Fibroblast of skin of left biceps (primary cell): ENCODE measurements around the gene ITGB3.

Source experiments
- DNase-seq, 2 experiments: peaks; one replicate each; pipeline ENCODE4 v3.0.0-alpha.2; 2013; ENCODE audit warnings: low read depth in 2 of 2

ITGB3 gene

GRCh38 chr17:47275245-47275984 lies 21.8 kb downstream of the ITGB3 start:
- peak; percentile 86 to 87 for DNase-seq

- DNase-seq, result no peak
Measured at GRCh38 chr17:47276444-47276843, 22.8 kb downstream of the ITGB3 start.

- peak; percentile 80 to 81 for DNase-seq
Measured at GRCh38 chr17:47276868-47277267, 23.2 kb downstream of the ITGB3 start.

GRCh38 chr17:47277921-47278320 lies 24.3 kb downstream of the ITGB3 start:
- no peak for DNase-seq

GRCh38 chr17:47278561-47278960 lies 24.9 kb downstream of the ITGB3 start:
- no peak for DNase-seq

- peak; percentile 90 to 91 for DNase-seq
Measured at GRCh38 chr17:47279062-47279801, 25.6 kb downstream of the ITGB3 start.

- no peak for DNase-seq
Measured at GRCh38 chr17:47280072-47280811, 26.6 kb downstream of the ITGB3 start.

- no peak for DNase-seq
Measured at GRCh38 chr17:47281216-47281615, 27.6 kb downstream of the ITGB3 start.

GRCh38 chr17:47285003-47285402 lies 31.4 kb downstream of the ITGB3 start:
- no peak for DNase-seq

- peak; percentile 36 to 41 for DNase-seq
Measured at GRCh38 chr17:47286198-47286914, 32.7 kb downstream of the ITGB3 start.

GRCh38 chr17:47287068-47287467 lies 33.4 kb downstream of the ITGB3 start:
- DNase-seq, result no peak

GRCh38 chr17:47287639-47288038 lies 34.0 kb downstream of the ITGB3 start:
- DNase-seq, result no peak

GRCh38 chr17:47288531-47289116 lies 35.0 kb downstream of the ITGB3 start:
- DNase-seq, result no peak

- DNase-seq, result no peak
Measured at GRCh38 chr17:47289302-47289701, 35.7 kb downstream of the ITGB3 start.

GRCh38 chr17:47290870-47291241 lies 37.2 kb downstream of the ITGB3 start:
- DNase-seq, result no peak

- DNase-seq, result no peak
Measured at GRCh38 chr17:47291242-47291873, 37.7 kb downstream of the ITGB3 start.

GRCh38 chr17:47292206-47292605 lies 38.6 kb downstream of the ITGB3 start:
- no peak for DNase-seq

GRCh38 chr17:47295037-47295873 lies 41.6 kb downstream of the ITGB3 start:
- DNase-seq, result no peak

- no peak for DNase-seq
Measured at GRCh38 chr17:47295874-47296255, 42.2 kb downstream of the ITGB3 start.
